KG1 (cell line): ENCODE data around the gene WBP2.

Experiments used
- DNase-seq: peaks from one replicate; lab custom pipeline; 2025; lab: John Stamatoyannopoulos, UW

The WBP2 gene

DNA sequence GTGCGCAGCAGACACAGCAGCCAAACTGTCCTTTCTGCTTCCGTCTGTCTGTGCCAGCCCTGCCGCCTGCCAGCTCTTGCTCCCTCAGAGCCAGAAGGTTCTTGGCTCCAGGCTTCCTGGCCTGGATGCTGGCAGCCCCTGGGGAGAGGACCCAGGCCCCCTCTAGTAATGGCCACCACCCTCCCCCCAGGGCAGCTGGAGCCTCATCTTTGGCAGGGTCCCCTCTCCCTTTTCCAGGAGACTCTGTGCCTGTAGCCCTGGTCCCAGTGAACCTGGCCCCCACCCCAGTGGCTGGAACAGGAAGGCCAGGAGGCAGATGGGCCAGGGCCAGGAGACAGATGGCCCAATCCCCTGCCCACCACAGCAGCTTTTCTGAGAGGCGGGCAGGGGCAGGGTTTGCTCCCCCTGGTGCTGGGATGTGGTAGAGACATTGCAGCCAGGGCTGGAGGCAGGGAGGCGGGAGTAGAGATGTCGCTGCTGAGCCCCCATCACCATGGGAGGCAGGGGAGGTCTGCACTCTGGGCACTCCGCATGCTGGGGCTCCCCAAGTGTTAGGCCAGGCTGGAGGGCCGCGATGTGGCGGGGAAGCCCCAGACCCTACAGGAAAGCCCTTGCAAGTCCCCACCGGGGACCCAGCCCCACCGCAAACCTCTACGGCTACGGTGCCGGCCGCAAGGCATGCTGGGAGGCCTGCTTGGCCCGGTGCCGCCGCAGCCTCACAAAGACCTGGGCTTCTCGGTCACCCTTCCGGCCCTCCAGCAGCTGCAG is 27.6 kb downstream of the WBP2 start:
- DNase-seq: no peak

- no peak for DNase-seq
Observed at GRCh38 chr17:75826561-75827307, 28.4 kb downstream of the WBP2 start.

DNA sequence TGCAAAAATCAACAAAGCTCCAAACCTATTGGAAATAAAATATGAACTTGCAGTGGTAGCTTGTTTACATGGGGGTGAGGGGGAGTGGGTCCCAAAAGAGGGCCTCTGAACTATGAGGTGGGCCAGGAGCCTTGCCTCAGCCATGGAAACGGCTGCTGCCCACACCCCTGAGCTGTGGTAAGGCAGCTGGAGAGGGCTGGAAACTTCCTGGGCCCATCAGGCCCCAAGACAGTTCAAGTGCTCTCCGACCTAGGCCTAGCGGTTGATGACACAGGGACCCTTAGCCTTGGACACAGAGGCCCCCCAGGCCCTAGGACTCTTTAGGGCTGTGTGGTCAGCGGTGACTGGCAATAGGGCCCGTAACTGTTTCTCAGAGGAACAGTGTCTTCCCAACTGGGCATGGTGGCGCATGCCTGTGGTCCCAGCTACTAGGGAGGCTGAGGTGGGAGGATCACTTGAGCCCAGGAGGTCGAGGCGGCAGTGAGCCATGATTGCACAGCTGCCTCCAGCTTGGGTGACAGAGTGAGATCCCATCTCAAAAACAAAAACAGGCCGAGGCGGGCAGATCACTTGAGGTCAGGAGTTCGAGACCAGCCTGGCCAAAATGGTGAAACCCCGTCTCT is 29.3 kb downstream of the WBP2 start:
- no peak for DNase-seq

DNA sequence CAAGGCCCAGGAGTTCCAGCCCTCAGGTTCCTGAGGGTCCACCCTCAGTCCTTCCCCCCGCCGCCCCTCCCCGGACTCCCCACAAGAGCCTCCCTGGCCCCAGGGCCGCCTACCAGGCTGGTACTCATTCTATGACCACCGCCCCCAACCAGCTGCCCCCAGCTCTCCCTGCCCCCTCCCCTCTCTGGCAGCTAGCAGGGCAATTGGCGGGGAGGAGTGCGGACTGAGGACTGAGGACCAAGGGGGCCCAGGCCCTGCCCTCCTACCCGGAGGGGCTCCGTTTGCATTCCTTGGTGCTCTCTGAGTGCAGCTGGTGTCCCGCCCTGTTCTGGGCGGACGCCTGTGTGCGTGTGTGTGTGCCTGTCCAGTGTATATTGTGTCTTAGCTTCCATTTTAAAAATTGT is 30.0 kb downstream of the WBP2 start:
- DNase-seq: no peak

- DNase-seq: no peak
Observed at GRCh38 chr17:75824666-75825065, 30.5 kb downstream of the WBP2 start.

GRCh38 chr17:75824050-75824552 is 31.0 kb downstream of the WBP2 start:
- DNase-seq: no peak

DNA sequence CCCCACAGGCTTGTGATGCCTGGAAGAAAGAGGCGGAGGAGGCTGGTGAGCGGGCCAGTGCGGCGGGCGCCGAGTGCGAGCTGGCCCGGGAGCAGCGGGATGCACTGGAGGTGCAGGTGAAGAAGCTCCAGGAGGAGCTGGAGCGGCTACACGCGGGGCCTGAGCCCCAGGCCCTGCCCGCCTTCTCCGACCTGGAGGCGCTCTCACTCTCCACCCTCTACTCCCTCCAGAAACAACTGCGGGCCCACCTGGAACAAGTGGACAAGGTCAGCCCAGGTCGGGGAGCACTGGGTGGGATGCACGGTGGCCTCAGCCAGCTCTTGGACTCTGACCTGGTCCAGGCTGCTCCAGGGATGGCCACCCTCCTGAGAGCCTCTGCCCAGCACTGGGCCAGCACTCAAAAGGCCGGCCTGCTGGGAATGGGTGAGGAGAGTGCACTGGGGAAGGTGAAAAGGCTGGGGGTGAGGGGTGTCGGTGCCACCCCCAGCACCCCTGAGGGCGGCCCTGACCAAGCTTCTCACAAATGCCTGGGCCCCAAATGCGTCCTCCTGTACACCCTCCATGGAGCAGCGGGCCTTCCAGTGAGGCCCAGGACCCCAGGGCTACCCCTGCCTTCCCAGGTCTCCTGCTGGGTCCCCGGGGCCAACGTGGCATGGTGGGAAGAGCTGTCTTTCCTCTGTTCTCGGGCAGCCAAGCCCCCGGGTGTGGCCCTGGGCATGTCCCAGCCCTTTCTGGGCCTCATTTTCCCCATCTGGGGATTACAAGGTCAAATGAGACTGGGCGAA is 31.7 kb downstream of the WBP2 start:
- no peak for DNase-seq

- DNase-seq: no peak
Observed at GRCh38 chr17:75822800-75823166, 32.4 kb downstream of the WBP2 start.

DNA sequence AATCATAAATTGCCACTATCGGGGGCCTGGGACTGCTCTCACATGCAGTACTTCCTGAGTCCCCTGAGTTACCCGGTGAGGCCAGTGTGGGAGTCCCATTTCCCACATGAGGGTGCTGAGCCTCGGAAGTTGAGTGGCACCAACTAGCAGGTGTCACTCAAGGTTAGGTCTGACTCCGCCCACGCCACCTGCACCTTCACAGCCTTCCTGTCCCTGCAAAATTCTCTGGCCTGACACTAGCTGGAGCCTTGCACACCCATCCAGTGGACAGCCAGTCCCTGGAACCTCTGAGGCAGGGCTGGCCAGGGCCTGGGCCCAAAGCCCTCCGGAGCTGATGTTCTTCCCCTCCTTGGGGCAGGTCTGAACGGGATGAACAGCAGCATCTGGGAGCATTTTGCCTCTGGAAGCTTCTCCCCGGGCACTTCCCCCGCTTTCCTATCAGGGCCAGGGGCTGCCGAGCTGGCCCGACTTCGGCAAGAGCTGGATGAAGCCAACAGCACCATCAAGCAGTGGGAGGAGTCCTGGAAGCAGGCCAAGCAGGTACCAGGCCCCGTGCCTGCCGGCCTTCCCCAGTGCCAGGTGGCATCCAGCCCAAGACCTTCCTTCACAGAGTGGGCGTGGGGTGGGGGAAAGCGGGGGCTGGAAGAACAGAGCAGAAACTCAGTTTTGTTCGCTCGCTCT is 32.9 kb downstream of the WBP2 start:
- no peak for DNase-seq

DNA sequence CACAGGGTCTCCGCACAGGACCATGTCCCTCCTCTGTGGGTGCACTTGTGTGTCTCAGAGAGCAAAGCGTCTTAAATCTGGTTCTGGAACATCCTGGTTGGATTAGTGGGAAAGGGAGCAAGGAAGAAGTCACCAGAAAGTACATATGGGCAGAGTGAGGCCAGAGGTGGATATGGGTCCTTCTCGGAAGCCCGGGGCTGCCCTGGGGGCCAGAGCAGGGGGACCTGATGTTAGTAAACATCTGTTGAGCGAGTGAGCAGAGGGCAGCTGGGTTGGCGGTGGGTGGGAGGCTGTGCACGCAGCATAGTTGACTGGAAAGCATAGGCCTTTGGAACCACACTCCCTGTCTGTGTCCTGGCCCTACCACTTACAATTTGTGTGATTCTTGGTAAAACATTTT is 33.6 kb downstream of the WBP2 start:
- DNase-seq: no peak

GRCh38 chr17:75820094-75821080 is 34.7 kb downstream of the WBP2 start:
- no peak for DNase-seq

- DNase-seq: no peak
Observed at GRCh38 chr17:75819678-75820077, 35.5 kb downstream of the WBP2 start.

GRCh38 chr17:75819116-75819515 is 36.0 kb downstream of the WBP2 start:
- DNase-seq: no peak

DNA sequence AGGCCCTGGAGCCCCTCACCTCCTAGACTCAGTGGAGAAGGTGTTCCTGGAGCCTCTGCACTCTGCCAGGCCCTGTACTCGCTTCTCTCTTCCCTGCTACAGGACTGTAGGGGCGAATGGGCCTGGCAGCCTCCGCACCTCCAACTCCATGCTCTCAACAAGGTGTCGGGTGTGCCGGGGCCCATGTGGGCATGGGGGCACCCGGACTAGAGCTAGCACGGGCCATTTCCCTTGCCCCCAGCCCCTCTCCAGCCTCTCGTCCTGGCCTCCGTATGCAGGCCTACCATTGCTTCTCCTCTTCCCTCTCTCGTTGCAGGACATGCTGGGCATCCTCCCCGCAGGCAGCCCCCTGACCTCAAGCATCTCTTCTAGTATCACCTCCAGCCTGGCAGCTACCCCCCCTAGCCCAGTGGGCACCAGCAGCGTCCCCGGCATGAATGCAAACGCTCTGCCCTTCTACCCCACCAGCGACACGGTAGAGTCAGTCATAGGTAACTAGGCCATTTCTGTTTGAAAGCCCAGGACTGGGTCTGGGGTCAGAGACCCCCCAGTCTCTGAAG is 36.7 kb downstream of the WBP2 start:
- no peak for DNase-seq

GRCh38 chr17:75817571-75817970 is 37.6 kb downstream of the WBP2 start:
- DNase-seq: no peak

DNA sequence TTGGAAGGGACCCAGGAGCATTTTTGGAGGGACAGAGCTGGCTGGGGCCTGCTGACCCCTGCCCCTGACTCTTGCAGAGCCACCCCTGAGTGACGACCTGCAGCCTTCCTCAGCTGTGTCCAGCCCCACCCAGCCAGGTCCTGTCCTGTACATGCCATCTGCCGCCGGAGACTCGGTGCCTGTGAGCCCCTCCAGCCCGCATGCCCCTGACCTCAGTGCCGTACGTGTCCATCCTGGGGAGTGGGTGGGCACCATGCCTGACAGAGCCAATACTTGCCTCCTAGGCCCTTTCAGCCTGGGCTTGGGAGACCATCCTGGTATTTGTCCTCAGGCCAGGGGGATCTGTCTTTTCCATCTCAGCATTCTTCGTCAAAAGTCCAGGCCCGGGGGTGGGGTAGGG is 38.4 kb downstream of the WBP2 start:
- DNase-seq: no peak

GRCh38 chr17:75815399-75815798 is 39.7 kb downstream of the WBP2 start:
- DNase-seq: no peak

GRCh38 chr17:75814900-75815373 is 40.2 kb downstream of the WBP2 start:
- DNase-seq: no peak

DNA sequence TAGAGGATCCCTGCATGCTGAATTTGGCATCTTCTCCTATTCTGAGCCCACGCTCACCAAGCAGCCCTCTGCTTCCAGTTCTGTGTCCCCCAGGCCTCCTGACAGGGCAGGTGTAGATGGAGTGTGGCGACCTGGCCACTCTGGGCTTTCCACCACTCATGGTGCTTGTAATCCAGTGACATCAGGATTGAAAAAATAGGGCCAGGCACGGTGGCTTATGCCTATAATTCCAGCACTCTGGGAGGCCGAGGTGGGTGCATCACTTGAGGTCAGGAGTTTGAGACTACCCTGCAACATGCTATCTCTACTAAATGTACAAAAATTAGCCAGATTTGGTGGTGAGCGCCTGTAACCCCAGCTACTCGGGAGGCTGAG is 41.1 kb downstream of the WBP2 start:
- no peak for DNase-seq
